HG02623 (cell line): Measurements from ENCODE around the gene COL1A2.

ENCODE experiments used
- ATAC-seq: cut with Tn5 transposase; IDR thresholded peaks from one replicate; pipeline ENCODE4 v1.9.1; 2021; ENCODE audit warnings: moderate library complexity; ENCODE audit not compliant: unreplicated experiment

The COL1A2 gene

DNA sequence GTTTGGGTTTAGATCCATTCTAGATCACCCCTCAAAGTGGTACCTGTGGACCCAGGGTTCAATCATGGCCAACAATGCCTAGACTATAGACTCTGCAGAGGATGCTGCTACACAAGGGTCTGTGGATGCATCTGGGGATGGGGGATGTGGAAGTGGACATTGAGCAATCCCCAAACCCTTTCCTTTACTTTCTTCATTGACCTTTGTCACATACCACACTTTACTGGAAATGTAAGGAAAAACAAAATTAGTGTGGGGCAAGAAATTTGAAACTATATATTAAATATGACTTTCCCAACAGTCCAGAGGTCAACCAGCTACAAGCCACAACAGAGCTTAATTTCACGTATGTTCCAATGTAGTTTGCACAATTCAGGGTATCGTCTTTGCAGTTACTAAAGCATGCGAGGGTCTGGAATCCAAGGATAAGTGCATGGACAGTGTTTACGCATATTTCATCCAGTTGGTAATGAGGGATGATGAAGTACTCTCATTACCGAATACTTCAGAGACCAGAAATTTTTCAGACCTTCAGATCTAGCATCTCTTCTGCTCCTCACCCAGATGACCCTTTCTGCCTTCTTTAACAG lies 81.7 kb downstream of the COL1A2 start:
- ATAC-seq: no peak

DNA sequence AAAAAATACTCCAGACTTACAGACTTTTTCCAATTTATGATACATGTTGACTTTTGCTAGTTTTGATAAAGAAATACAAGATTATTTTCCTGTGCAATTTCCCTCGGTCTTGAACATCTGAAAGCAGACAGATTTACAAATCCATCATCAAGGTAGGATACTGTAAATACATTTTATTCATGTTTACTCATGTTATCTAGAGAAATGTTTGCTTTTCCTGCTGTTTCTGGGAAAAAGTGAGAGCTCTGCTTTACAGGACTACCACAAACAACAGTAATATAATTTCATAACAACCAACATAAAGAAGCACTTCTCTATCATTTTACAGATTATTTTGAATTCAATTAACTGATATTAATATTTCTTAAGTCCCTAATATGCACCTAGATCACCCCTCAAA lies 83.2 kb downstream of the COL1A2 start:
- no peak for ATAC-seq

DNA sequence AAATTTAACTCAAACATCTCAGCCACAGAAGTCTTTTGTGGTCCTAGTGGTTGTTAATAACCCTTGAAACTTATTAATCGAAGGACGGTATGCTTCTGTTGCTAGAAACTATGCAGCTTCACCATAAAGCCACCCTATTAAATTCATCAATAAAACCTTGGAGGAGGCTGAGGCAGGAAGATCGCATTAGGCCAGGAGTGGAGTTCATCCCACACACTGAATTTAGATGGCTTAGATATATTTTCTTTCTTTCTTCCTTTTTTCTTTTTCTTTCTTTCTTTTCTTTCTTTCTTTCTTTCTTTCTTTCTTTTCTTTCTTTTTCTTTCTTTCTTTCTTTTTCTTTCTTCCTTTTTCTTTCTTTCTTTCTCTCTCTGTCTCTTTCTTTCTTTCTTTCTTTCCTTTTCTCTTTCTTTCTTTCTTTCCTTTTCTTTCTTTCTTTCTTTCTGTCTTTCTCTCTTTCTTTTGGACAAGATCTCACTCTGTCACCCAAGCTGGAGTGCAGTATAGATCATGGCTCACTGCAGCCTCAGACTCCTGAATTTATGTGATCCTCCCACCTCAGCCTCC lies 84.0 kb downstream of the COL1A2 start:
- no peak for ATAC-seq
